GM12801 (cell line): Measurements from ENCODE around the gene GNG7.

Experiments used
- TF ChIP-seq, protein P1 (sequence below): IDR thresholded peaks from one replicate; pipeline ENCODE4 v1.5.1; 2011; ENCODE audit warnings: control low read depth; ENCODE audit not compliant: insufficient read length; ENCODE audit errors: extremely low read depth

The GNG7 gene

GRCh38 chr19:2731181-2731995, 28.9 kb upstream of the GNG7 start:
- TF ChIP-seq, protein P1, sequence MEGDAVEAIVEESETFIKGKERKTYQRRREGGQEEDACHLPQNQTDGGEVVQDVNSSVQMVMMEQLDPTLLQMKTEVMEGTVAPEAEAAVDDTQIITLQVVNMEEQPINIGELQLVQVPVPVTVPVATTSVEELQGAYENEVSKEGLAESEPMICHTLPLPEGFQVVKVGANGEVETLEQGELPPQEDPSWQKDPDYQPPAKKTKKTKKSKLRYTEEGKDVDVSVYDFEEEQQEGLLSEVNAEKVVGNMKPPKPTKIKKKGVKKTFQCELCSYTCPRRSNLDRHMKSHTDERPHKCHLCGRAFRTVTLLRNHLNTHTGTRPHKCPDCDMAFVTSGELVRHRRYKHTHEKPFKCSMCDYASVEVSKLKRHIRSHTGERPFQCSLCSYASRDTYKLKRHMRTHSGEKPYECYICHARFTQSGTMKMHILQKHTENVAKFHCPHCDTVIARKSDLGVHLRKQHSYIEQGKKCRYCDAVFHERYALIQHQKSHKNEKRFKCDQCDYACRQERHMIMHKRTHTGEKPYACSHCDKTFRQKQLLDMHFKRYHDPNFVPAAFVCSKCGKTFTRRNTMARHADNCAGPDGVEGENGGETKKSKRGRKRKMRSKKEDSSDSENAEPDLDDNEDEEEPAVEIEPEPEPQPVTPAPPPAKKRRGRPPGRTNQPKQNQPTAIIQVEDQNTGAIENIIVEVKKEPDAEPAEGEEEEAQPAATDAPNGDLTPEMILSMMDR, result no peak

DNA sequence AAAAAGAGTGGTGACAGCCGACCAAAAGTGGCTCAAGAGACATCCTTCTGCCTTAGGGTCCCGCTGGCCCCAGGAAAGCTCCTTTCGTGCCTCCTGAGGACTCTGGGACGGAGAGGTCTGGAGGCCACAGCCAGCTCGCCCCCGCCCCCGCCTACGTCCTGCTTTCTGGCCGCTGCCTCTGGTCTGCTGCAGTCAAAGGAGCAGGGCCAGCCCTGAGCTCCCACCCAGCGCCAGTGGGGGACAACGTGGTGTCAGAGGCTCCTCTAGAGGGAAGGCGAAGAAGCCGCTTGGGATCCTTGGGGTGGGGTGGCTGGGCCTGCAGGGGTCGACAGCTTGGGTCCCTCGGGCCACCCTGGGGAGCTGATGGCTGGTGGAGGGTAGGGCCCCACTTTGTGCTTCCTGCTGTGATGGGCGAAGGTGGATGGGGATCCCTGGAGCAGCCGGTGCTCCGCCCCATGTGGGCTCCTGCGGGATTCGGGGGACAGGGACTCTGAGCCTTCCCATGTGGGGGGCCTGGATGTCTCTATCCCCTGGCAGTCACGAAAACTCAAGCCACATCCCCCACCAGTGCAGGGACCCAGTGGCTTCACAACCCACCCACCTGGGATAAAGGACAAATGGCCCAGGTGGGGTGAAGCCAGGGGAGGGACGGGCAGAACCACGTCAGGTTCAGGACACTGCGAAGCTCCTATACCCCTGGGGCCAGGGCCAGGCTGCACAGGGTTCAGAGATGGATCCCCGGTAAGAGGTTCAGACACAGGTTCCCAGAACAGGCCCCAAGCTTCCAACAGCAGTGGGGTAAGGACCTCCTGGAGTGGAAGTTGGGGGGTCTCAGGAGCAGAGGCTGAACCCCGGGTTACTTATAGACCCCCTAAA, 27.7 kb upstream of the GNG7 start:
- TF ChIP-seq, protein P1, result no peak

DNA sequence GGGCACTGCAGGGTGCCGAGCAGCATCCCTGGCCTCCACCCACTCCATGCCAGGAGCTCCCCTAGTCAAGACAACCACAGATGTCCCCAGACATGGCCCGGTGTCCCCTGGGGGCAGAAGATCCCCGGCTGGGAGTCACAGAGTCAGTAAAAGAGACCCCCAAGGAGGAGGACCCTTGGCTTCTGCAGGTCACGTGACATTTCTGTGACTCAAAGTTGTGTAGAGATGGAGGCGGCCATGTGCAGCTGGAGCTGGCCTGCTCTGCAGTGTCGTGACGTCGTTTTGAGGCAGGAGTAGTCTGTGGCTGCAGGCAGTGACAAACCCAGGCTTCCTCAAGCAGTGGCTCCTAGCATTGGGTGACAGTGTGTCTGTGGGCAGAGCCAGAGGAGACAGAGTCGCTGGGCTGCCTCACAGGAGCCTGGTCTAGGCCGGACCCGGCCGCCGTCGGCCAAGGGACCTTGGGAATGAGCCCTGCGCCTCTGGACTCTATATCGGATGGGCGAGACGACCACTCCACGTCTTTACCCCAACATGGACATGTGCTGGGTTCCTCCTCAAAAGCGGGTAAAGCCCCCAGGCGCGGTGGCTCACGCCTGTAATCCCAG, 26.4 kb upstream of the GNG7 start:
- TF ChIP-seq, protein P1, result no peak

DNA sequence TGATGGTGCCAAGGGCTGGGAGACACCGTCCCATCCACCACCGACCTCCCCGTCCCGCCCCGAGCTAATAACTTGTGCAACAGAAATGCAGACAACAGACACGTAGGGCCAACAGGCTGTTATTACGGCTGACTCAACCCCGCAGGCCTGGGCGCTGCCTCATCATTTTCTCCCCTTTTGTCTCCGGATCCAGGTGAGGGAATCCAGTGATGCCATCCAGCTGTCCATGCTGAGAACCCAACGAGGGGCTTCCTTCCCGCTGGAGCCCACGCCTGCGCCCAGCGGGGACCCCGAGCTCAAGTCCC, 25.1 kb upstream of the GNG7 start:
- TF ChIP-seq, protein P1, result no peak

GRCh38 chr19:2726904-2727639, 24.6 kb upstream of the GNG7 start:
- TF ChIP-seq, protein P1, result no peak

- TF ChIP-seq, protein P1, result no peak
These were observed 23.8 kb upstream of the GNG7 start for GRCh38 chr19:2726160-2726855.
